GM19372 (cell line): Measurements from ENCODE around the gene TUBGCP5.
A peak's percentile ranks its signal among the peaks of the same experiment; 100 is the strongest.
"Not testable (repeated sequence)": the region's sequence is repeated elsewhere in the genome, so short reads cannot be mapped to it uniquely, and the experiment has no call there.

Experiments
- ATAC-seq: cut with Tn5 transposase; IDR thresholded peaks from one replicate; pipeline ENCODE4 v1.9.1; 2021; ENCODE audit warnings: mild to moderate bottlenecking, low read depth, moderate library complexity; ENCODE audit not compliant: unreplicated experiment

TUBGCP5 gene

DNA sequence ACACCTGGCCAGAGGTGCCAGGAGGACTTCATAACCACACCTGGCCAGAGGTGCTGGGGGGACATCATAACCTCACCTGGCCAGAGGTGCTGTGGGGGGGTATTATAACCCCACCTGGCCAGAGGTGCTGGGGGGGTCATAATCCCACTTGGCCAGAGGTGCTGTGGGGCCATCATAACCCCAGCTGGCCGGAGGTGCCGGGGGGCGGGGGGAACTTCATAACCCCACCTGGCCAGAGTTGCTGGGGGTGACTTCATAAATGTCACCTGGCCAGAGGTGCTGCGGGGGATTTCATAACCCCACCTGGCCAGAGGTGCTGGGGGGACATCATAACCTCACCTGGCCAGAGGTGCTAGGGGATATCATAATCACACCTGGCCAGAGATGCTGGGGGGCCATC, 4.2 kb upstream of the TUBGCP5 start:
- not testable (repeated sequence) for ATAC-seq

DNA sequence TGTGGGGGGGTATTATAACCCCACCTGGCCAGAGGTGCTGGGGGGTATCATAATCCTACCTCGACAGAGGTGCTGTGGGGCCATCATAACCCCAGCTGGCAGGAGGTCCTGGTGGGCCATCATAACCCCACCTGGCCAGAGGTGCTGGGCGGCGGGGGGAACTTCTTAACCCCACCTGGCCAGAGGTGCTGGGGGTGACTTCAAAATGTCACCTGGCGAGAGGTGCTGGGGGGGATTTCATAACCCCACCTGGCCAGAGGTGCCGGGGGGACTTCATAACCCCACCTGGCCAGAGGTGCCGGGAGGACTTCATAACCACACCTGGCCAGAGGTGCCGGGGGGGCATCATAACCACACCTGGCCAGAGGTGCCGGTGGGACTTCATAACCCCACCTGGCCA, 2.4 kb upstream of the TUBGCP5 start:
- not testable (repeated sequence) for ATAC-seq

GRCh38 chr15:23039917-23040281, 530 bp upstream of the TUBGCP5 start:
- no peak for ATAC-seq

DNA sequence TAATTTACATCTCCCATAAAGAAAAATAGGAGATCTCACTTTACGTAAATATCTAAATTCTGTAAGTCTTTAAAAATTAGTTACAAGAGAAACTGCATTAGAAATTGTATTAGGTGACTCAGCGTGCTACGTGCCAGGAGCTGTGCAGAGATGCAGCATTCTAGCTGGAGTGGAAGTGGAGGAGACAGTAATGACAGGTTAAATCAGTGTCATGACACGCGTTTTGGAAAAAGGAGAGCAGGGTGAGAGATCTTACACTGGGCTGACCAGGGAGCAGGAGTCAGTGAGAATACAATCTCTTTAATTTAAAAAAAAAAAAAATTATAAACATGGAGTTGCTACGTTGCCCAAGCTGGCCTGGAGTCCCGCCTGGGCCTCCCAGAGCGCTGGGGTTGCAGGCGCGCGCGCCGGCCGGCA, 635 bp downstream of the TUBGCP5 start:
- peak; percentile 3 for ATAC-seq

- ATAC-seq, result no peak
Measured at GRCh38 chr15:23035964-23036566, 3.3 kb downstream of the TUBGCP5 start.

DNA sequence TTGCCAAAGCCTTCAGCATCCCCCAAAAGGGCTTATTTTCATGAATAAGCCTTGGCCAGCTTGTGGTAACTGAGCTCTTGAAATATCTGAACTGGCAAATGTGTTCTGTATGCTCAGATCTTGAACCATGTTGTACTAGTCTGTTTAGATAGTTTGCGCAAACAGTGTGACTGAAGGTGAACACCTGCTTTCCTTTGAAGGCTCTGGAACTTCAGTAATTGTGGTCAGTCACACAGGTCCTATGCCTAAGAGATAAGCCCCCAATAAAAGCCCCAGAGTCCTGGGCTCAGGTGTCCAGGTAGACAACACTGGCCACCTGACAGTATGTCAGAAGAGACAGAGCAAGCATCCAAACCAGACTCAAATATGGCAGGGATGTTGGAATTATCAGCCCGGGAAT, 5.4 kb downstream of the TUBGCP5 start:
- ATAC-seq, result no peak

DNA sequence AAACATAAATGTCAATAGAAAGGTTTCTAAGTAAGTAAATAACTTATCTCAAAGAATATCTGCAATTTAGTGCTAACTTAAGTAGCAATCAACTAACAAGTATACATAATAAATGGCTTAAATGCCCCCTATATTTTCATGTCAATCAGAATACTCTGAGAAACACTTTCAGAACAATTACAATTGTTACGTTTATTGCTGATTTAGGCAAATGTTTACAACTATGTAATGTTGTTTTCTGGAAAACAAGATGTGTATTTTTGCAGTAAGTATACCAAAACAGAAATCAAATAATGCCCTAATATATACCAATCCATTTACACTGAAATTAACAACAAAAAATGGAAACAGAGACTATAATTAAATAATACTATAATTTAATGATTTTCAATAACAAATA, 13.2 kb downstream of the TUBGCP5 start:
- ATAC-seq, result no peak

GRCh38 chr15:23022156-23022555, 17.2 kb downstream of the TUBGCP5 start:
- no peak for ATAC-seq

GRCh38 chr15:23014394-23015000, 24.9 kb downstream of the TUBGCP5 start:
- ATAC-seq, result no peak

- no peak for ATAC-seq
Measured at GRCh38 chr15:23013681-23014080, 25.7 kb downstream of the TUBGCP5 start.

DNA sequence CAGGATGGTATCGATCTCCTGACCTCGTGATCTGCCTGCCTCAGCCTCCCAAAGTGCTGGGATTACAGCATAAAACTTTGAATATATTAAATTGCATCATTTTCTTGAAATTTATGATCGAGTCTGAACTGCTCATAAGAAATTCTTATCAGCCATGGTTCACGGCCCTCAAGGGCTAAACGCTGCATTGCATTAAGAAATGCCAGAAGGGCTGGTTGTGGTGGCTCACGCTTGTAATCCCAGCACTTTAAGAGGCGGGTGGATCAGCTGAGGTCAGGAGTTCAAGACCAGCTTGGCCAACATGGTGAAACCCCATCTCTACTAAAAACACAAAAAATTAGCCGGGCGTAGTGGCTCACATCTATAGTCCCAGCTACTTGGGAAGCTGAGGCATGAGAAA, 26.8 kb downstream of the TUBGCP5 start:
- ATAC-seq, result not testable (repeated sequence)

DNA sequence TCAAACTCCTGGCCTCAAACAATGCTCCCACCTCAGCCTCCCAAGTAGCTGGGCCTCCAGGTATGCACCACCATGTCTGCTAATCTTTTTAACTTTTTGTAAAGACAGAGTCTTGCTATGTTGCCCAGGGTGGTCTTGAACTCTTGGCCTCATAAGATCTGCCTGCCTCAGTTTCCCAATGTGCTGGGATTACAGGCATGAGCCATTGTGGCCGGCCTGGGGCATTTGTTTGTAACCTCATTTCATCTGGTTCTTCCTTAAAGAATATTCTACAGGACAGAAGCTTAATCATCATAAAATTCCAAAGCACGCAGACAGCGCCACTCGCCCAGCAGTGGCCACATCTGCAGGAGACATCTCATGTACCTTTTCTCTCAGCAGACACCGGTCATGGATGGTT, 35.6 kb downstream of the TUBGCP5 start:
- ATAC-seq, result no peak

DNA sequence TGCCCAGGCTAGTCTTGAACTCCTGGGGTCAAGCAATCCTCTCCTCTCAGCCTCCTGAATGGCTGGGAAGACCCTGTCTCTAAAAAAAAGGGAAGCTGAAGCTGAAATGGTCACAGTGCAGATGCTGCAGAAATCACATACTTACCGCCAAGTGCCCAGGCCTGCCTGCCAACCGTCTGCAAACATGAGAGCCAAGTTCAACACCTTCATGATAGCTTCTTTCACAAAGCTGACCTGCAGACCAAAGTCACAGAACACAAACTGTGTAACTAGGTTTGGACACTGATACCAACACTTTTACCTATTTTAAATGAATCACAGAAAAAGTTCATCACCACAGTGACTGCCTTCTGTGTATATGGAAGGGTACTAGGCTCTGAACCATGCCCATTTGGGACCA, 36.4 kb downstream of the TUBGCP5 start:
- no peak for ATAC-seq

DNA sequence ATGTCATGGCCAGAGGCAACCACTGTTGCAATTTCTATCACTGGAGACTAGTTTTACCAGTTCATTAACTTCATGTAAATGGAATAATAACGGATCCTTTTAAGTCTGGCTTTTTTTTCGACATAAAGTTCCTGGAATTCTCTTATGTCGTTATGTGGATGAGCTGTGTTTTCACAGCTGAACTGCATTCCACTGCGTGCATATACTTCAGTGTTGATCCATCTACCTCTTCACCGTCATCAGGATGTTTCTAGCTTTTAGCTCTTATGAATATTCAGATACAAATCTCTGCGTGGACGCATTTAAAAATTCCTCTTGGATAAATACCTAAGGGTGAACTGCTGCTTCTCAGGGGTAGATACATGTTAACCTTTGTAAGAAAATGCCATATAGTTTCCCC, 43.6 kb downstream of the TUBGCP5 start:
- ATAC-seq, result no peak

GRCh38 chr15:22992024-22992326, 47.4 kb downstream of the TUBGCP5 start:
- no peak for ATAC-seq

DNA sequence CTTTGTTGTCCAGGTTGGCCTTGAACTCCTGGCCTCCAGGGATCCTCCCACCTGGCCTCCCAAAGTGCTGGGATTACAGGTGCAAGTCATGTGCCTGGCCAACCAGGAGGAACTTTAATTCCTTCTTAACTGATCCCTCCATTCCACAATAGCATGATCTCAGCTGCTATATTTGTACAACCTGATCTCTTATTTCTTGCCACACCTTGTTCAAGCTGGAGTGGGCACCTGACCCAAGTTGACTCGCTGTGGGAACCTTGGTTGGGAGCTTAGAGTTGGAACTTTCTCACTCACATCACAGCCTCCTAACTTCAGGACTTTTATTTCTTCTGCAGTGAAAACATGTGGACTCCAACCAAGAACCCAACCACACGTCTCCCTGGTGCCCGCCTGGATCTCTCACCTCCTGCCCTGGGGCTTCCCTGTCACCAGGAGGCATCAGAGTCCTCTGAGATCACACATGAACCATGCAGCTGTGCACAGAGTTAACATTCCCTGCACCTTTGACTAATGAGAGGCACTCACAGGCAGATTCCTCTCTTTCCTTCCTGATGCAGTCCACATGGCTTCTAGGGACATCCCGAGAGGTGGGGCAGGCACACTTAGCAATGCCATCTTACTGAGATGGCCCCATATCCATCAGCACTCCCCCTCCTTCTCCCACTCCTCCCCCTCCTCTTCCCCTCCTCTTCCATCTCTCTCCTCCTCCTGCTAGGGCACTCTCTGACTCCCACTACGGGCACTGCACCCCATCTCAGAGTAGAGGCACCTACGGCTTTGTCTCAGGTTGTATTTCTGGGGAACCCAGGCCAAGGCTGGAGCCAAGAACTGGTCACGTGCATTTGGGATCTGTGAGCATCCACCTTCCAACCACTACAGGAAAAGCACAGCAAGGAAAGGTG, 49.5 kb downstream of the TUBGCP5 start:
- no peak for ATAC-seq

DNA sequence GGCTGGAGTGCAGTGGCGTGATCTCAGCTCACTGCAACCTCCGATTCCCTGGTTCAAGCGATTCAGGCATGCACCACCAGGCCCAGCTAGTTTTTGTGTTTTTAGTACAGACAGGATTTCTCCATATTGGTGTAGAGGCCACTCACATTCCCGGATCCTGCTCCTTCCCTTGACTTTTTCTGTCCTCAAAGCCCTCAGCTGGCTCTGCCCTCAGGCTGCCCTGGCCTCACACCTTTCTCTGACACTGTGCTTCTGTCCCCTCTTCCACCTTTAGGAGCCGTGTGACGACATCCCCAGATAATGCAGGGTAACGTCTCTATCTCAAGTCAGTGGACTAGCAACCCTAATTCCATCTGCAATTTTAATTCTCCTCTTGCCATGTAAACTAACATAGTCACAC, 50.6 kb downstream of the TUBGCP5 start:
- ATAC-seq, result no peak

- ATAC-seq, result not testable (repeated sequence)
Measured at GRCh38 chr15:22981931-22982330, 57.4 kb downstream of the TUBGCP5 start.

GRCh38 chr15:22981051-22981840, 58.1 kb downstream of the TUBGCP5 start:
- ATAC-seq, result no peak

DNA sequence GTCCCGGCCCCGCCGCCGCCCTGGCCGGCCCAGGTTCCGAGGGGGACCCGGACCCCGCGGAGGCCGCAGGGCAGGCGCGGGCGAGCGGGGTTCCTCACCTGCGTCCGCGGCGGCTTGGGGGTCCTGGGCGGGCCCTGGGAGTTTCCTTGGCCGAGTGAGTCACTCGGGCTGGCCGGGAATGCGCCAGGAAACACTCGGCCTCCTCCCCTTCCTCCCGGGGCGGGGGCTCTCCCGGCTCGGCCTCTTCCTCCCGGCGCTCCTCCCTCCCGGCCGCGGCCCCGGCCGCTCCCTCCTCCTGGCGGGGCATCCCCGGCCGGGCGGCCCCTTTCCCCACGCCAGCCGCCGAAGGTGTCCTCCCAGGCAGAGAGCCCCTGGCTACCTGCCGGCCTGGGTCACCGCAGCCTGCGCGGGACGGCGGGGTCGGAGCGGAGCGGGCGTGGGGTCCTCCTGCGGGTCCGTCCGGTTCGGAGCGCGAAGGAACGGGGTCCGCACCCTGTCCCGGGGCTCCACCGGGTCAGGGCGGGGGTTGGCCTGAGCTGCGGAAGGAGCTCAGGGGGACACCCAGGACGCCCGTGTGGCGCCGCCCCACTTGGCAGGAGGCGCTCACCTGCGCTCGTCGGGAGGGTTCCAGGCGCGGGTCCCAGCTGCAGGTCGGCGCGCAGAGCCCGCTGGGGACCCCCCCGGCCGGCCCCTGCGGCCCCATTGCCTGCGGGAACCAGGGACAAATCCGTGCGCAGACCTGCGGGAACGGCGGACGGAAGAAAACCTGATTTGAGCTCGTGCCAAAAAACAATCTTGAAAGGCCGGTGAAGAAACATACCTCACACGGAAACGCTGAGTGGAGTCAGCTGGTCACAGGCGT, 58.9 kb downstream of the TUBGCP5 start, which contains the start of gene CYFIP1:
TSS of gene CYFIP1 (minus strand) at position 180 of the 862 bp plus-strand sequence. CDS start 33,083 bp downstream, outside the sequence.
- peak; percentile 41 for ATAC-seq
